HG03520 (cell line): ENCODE results near the gene OR10A7.
"Not testable (repeated sequence)": the region's sequence is repeated elsewhere in the genome, so short reads cannot be mapped to it uniquely, and the experiment has no call there.

Source experiments
- ATAC-seq: cut with Tn5 transposase; IDR thresholded peaks from one replicate; pipeline ENCODE4 v1.9.1; 2021; ENCODE audit warnings: mild to moderate bottlenecking, moderate library complexity; ENCODE audit not compliant: unreplicated experiment

Gene OR10A7, protein sequence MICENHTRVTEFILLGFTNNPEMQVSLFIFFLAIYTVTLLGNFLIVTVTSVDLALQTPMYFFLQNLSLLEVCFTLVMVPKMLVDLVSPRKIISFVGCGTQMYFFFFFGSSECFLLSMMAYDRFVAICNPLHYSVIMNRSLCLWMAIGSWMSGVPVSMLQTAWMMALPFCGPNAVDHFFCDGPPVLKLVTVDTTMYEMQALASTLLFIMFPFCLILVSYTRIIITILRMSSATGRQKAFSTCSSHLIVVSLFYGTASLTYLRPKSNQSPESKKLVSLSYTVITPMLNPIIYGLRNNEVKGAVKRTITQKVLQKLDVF

GRCh38 chr12:55220725-55221124, at the start of gene OR10A7:
TSS of gene OR10A7 (plus strand) at chr12:55221025. CDS start at chr12:55221025, 0 bp downstream.
- no peak for ATAC-seq

DNA sequence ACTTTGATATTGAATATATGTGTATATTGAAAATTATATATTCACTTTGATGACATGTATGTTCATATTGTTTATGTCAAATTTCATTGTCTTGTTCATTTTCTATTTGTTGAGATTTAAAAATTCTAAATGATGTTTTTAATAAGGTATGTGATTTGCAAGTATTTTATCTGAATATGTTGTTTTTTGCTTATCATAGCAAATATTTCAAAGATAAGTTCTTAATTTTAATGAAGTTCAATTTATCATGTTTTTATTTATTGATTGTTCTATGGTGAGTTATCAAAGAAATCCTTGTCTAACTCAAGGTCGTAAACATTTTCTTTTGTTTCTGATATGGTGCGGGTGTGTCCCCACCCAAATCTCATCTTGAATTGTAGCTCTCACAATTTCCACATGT, 49.4 kb upstream of the OR10A7 start:
- no peak for ATAC-seq

DNA sequence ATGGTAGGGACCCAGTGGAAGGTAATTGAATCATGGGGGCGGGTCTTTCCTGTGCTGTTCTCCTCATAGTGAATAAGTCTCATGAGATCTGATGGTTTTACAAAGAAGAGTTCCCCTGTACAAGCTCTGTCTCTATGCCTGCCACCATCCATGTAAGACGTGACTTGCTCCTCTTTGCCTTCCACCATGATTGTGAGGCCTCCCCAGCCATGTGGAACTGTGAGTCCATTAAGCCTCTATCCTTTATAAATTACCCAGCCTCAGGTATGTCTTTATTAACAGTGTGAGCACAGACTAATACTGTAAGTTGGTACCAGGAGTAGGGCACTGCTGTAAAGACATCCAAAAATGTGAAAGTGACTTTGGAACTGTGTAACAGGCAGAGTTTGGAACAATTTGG, 49.0 kb upstream of the OR10A7 start:
- ATAC-seq = not testable (repeated sequence)

DNA sequence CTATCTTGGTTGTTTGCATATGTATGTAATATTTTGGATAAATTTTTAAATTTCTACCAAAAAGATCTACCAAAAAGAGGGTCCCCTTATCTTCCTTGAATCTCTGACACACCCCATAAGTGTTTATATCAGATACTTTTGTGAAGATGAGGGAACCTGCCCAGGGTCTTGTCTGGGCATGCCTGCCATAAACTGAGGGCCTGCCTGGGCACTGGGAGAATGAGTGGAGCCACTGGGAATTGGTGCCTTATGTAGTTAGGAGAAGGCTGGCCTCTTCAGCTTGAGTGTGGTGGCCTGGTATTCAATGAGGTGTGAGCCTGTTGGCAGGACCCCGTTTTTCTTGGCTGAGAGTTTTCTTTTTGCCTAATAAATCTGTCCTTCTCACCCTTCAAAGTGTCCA, 48.1 kb upstream of the OR10A7 start:
- ATAC-seq = no peak

- ATAC-seq = no peak
These were observed 47.4 kb upstream of the OR10A7 start for GRCh38 chr12:55173456-55173855.

- no peak for ATAC-seq
These were observed 32.3 kb upstream of the OR10A7 start for GRCh38 chr12:55188573-55188972.

DNA sequence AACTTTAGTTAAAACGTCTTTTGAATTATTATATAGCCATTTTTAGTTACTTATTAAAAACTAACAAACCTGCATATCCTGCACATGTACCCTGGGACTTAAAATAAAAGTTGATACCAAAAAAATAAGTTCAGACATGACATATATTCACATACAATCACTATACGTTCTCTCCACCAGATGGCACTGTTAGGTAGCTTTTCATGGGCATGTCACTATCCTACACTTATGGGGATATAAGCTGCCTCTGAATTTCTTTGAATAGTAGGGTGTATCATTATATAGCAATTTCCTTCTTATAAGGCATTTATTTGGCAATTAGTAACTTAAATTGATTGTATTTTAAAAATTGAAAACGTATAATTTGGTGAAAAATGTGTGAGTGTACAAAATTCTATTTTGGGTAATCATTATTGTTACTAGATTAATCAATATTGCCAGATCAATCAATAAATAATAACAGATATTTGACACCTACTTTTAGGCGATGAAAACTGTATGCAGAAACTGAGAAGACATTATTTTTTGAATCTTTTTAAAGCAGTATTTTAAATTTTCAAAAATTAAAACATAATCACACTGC, 31.8 kb upstream of the OR10A7 start:
- peak; percentile 90 for ATAC-seq

DNA sequence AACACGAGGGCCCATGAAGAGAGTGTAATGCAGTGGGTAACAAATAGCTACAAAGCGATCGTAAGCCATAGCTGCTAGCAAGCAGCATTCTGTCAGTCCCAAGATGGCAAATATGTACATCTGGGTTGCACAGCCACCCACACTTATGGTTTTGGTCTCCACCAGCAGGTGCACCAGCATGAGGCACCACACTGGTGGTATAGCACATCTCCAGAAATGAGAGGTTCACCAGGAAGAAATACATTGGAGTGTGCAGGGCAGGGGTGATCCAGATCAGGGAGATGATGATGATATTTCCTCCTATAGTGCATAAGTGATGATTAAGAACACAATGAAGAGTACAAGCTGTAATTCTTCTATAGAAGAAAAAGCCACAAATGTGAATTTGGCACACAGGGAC, 26.4 kb upstream of the OR10A7 start:
- no peak for ATAC-seq

- no peak for ATAC-seq
These were observed 5.7 kb downstream of the OR10A7 start for GRCh38 chr12:55226523-55226922.

- ATAC-seq = no peak
These were observed 6.8 kb downstream of the OR10A7 start for GRCh38 chr12:55227643-55228042.

GRCh38 chr12:55244309-55244708, 23.5 kb downstream of the OR10A7 start, which contains the start of gene OR6C74:
TSS of gene OR6C74 (plus strand) at chr12:55244609. CDS start at chr12:55247288, 2,679 bp downstream.
- ATAC-seq = no peak

DNA sequence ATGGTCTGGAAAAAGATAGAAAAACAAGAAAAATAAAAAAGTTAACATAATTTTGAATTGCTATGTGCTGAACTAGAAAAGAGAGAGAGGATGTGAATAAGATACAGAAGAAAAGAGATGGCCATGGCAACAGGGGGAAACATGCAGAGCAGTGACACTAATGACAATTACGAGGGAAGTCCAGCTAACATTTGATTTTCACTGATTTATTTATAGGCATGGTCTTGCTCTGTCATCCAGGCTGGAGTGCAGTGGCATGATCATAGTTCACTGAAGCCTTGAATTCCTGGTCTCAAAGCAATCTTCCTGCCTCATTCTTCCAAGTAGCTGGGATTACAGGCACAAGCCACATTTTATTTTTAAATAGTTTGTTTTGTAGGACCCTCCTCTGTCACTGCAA, 25.3 kb downstream of the OR10A7 start:
- ATAC-seq = no peak

- no peak for ATAC-seq
These were observed 30.1 kb downstream of the OR10A7 start for GRCh38 chr12:55250944-55251343.

DNA sequence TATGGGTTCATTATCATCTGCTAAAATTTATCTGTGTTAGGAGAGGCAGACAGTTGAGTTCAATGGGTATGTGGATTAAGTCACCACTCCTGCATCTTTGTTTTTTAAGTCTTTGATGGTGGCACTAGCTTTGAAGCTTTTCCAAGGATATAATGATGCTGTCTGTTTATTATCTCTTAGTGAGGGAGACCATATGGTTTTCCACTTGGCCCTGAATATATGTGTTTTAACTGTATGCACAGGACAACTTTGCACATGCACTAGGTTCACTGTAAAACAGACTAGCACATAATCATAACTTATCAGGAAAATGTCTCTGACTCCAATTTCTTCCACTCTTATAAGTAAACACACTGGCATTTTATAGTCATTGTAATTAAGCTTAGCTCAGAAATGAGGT, 32.5 kb downstream of the OR10A7 start:
- ATAC-seq = no peak

GRCh38 chr12:55256831-55257230, 36.0 kb downstream of the OR10A7 start:
- no peak for ATAC-seq

DNA sequence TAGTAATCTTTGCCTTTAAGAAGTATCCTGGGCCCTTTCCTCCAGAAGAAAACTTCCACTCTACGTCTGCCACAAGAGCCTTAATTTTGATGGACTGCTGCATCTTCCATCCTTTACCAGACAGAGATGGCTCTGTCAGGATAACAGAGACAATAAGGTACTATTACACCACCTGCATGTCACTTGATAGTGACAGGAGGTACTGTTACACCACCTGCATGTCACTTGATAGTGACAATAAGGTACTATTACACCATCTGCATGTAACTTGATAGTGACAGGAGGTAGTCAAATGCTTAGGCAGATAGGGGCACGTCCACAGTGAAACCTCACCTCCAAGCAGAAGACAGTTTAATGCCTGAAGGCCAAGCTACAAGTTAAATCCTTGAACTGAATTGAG, 37.5 kb downstream of the OR10A7 start:
- no peak for ATAC-seq
